HepG2 (cell line): ENCODE data around the gene MARCHF6. TPM values are rescaled to one million over a fixed set of nuclear protein-coding genes. Genes with fewer than 3 reads are reported as not detected.

Source experiments
- ATAC-seq: fragments of 200-7000 bp; cut with Tn5 transposase; 3 replicates; pipeline ENCODE4 v1.9.1; 2020; ENCODE audit warnings: mild to moderate bottlenecking, moderate library complexity
- BruUV-seq: library from RNA; stranded (reverse); fragments of 400-500 nt; replicated peaks from 2 replicates; lab custom pipeline; 2021; lab: Mats Ljungman, UMichigan
- CTCF ChIA-PET: fragments of 300-600 bp; formaldehyde crosslinking; extraction: SDS; loops from one replicate; lab custom pipeline; 2021; ENCODE audit warnings: low total read pairs, inconsistent platforms, low intra/inter-chr PET ratio; lab: Yijun Ruan, JAX
- POLR2A ChIA-PET: fragments of 350-600 bp; sonication (Branson Sonifier 250); formaldehyde crosslinking; loops from one replicate; lab custom pipeline; 2020; ENCODE audit warnings: antibody characterized with exemption, inconsistent platforms; lab: Yijun Ruan, JAX
- DNase-seq: peaks from one replicate; pipeline ENCODE4 v3.0.0-alpha.2; 2015; ENCODE audit warnings: low spot score
- FAIRE-seq: peaks from 3 replicates; lab custom pipeline; 2011; peaks lifted over from hg19 to GRCh38; lab: Jason Lieb, UNC
- H2AFZ ChIP-seq: one replicate; pipeline ENCODE4 v1.6.1; 2011; ENCODE audit warnings: low read length, inconsistent platforms
- H3K27ac ChIP-seq: fragments of 300-600 bp; 3 replicates; pipeline ENCODE4 v1.8.0; 2011; ENCODE audit warnings: mixed run types, mild to moderate bottlenecking, mixed read lengths, low read length, inconsistent platforms; ENCODE audit not compliant: insufficient read depth; ENCODE audit errors: extremely low read length
- H3K27me3 ChIP-seq, 2 experiments: fragments of 200-600 bp in 1 of 2; 2 replicates in 1 of 2; 3 replicates in 1 of 2; pipeline versions ENCODE4 v1.6.0 to v1.8.0; 2011; ENCODE audit warnings: low read length in 2 of 2, mild to moderate bottlenecking in 2 of 2, moderate library complexity in 2 of 2, inconsistent platforms in 1 of 2; ENCODE audit not compliant: insufficient read depth in 2 of 2, control insufficient read depth in 1 of 2
- H3K36me3 ChIP-seq, 2 experiments: fragments of 200-600 bp in 1 of 2; replicated peaks in 1 of 2; 2 replicates in 1 of 2; 3 replicates in 1 of 2; pipeline versions ENCODE4 v1.5.1 to v1.8.0; 2011; ENCODE audit warnings: low read length in 2 of 2, inconsistent platforms in 1 of 2; ENCODE audit not compliant: insufficient read depth in 2 of 2, control insufficient read depth in 1 of 2
- H3K4me1 ChIP-seq: 2 replicates; pipeline ENCODE4 v1.5.1; 2012; ENCODE audit warnings: low read length, inconsistent platforms; ENCODE audit not compliant: insufficient read depth
- H3K4me2 ChIP-seq: 2 replicates; pipeline ENCODE4 v1.6.0; 2011; ENCODE audit warnings: low read depth, low read length, inconsistent platforms
- H3K4me3 ChIP-seq, 3 experiments: fragments of 200-600 bp in 1 of 3; sonication (generic), shearing (Covaris generic) in 1 of 3; replicated peaks in 1 of 3; 2 replicates each; pipeline ENCODE4 v1.5.1; 2011 to 2016; ENCODE audit warnings: low read length in 3 of 3, inconsistent platforms in 2 of 3, low read depth in 2 of 3, mild to moderate bottlenecking in 2 of 3, control low read depth in 1 of 3, mixed read lengths in 1 of 3; ENCODE audit not compliant: insufficient read depth in 1 of 3
- H3K79me2 ChIP-seq: one replicate; pipeline ENCODE4 v1.6.1; 2011; ENCODE audit warnings: low read length, inconsistent platforms; ENCODE audit not compliant: insufficient read depth
- H3K9ac ChIP-seq: 2 replicates; pipeline ENCODE4 v1.6.0; 2011; ENCODE audit warnings: mild to moderate bottlenecking, low read depth, low read length, inconsistent platforms; ENCODE audit not compliant: insufficient read depth
- H3K9me3 ChIP-seq: 2 replicates; pipeline ENCODE4 v1.5.1; 2012; ENCODE audit warnings: mild to moderate bottlenecking, low read length
- H4K20me1 ChIP-seq: 2 replicates; pipeline ENCODE4 v1.6.0; 2011; ENCODE audit warnings: inconsistent platforms, mild to moderate bottlenecking, low read length, moderate library complexity; ENCODE audit not compliant: insufficient read depth
- BORCS8-MEF2B ChIP-seq: sonication (generic); formaldehyde crosslinking; IDR thresholded peaks from 2 replicates; pipeline ENCODE4 v1.8.0; 2022; ENCODE audit warnings: mild to moderate bottlenecking, missing genetic modification reagents
- SIN3A ChIP-seq: IDR thresholded peaks from 2 replicates; pipeline ENCODE4 v1.6.1; 2011; ENCODE audit warnings: low read depth, mild to moderate bottlenecking, control low read depth, low read length, borderline replicate concordance
- YY1 ChIP-seq: IDR thresholded peaks from 2 replicates; pipeline ENCODE4 v1.6.1; 2011; ENCODE audit warnings: low read length, low read depth, moderate library complexity, mild to moderate bottlenecking; ENCODE audit not compliant: insufficient read depth, insufficient replicate concordance
- ZNF337 ChIP-seq: sonication (generic); formaldehyde crosslinking; IDR thresholded peaks from 2 replicates; pipeline ENCODE4 v1.5.1; 2020; ENCODE audit warnings: missing genetic modification reagents, low read depth, mild to moderate bottlenecking, borderline replicate concordance
- ZNF839 ChIP-seq: sonication (generic); formaldehyde crosslinking; IDR thresholded peaks from 2 replicates; pipeline ENCODE4 v1.4.0; 2020; ENCODE audit warnings: missing genetic modification reagents, mild to moderate bottlenecking, borderline replicate concordance
- WGBS: methylation state at CpG from one replicate; pipeline ENCODE4 v1.1.6; 2017; ENCODE audit warnings: low lambda C conversion rate; 5-methylcytosine and 5-hydroxymethylcytosine counted together
- in situ Hi-C: cut with HindIII; loops from 2 replicates; pipeline ENCODE4 v1.10.0; 2017; ENCODE audit warnings: low pct_unique_long_range_greater_than_20kb; ENCODE audit not compliant: extremely low pct_ligation_motif_present
- intact Hi-C: fragments of 100-400 bp; cut with micrococcal nuclease; formaldehyde crosslinking; loops from one replicate; pipeline ENCODE4 v1.10.0; 2022; ENCODE audit not compliant: unreplicated experiment
- polyA plus RNA-seq, 8 experiments: library from polyadenylated mRNA; depleted of rRNA in 3 of 8; stranded (reverse) in 7 of 8; unstranded in 1 of 8; fragments of >200 nt; fragmentation: Illumina TruSeq in 4 of 8; extraction: Trizol in 4 of 8; gene quantifications; 2 replicates each; pipeline versions ENCODE4 v1.2.1 to v1.2.3, GENCODE V29; 2011 to 2016; ENCODE audit warnings: low read depth in 4 of 8, missing spikeins in 1 of 8, mixed read lengths in 1 of 8; ENCODE audit not compliant: insufficient read depth in 1 of 8
- total RNA-seq, 5 experiments: library from RNA; depleted of rRNA; stranded (reverse); fragments of >200 nt; fragmentation: Illumina TruSeq; extraction: Trizol; gene quantifications; 2 replicates each; pipeline ENCODE4 v1.2.3, GENCODE V29; 2016; ENCODE audit warnings: low read depth in 1 of 5
- TF ChIP-seq, protein P1 (sequence below): sonication (generic); formaldehyde crosslinking; IDR thresholded peaks from 2 replicates; pipeline ENCODE4 v1.5.0; 2020; ENCODE audit warnings: mild to moderate bottlenecking, missing genetic modification reagents, borderline replicate concordance
- TF ChIP-seq, protein P2 (sequence below): IDR thresholded peaks from 2 replicates; pipeline ENCODE4 v1.6.1; 2016; ENCODE audit warnings: missing compliant biosample characterization, missing genetic modification reagents, borderline replicate concordance
- TF ChIP-seq, protein P3 (sequence below): sonication (generic); formaldehyde crosslinking; IDR thresholded peaks from 2 replicates; pipeline ENCODE4 v1.5.1; 2020; ENCODE audit warnings: mild to moderate bottlenecking, moderate library complexity, missing genetic modification reagents

Gene MARCHF6
- total and polyA plus RNA-seq, 2 of the 13 experiments (the other 11 are each of a cell fraction or from before 2014, with no cell fraction given) = 48.6 to 107 TPM

DNA sequence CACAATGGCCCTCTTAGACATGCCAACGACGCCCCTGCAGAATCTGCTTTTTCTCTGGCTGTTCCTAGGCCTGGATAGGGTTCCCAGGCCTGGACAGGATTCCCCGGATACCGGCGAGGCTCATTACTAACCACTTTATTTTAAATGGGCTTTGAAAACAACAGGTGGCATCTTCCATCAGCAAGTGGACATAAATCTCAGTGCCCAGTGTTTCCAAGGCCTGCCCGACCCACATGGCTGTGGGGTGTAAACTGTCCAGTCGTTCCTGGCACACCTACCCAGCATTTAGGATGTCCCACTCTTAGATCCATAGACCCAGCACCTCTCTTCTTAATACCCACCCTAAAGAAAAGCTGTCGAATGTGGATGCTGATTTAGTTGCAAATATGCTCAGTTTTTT, 46.7 kb upstream of the MARCHF6 start:
- ChIA-PET POLR2A (interaction anchor here (0.9 to 1.9 kb wide), 2 partner anchors 17 to 46 kb away, joined by 3 to 6 read pairs; partner anchors contain the start of gene MARCHF6), CTCF (no interaction called here)
- Histone ChIP-seq H3K4me3 (peak overlapping the region; percentile 85 to 92 (median 87)), H3K9me3 (no peaks in the 10 kb centered on the region), H3K4me1 (peaks cover 70% of the 10 kb centered on the region), H3K4me2 (peak overlapping the region; percentile 92), H4K20me1 (no peaks in the 10 kb centered on the region), H3K27ac (peak overlapping the region; percentile 64), H3K36me3 (no peaks in the 10 kb centered on the region), H2AFZ (peak overlapping the region; percentile 98), H3K9ac (peak overlapping the region; percentile 78), H3K79me2 (peaks cover 2% of the 10 kb centered on the region), H3K27me3 (no peaks in the 10 kb centered on the region; a peak in 1 of 5 replicates)
- TF ChIP-seq YY1 (peak; percentile 15), ZNF839 (no peak), ZNF337 (CRISPR knock-in tag) (0 out of 2 replicates have a peak, but pooled peaks have one; percentile 50)
- ATAC-seq = peak; percentile 36
- WGBS = 13% methylated on average over 8 of the region's 8 CpGs
- intact Hi-C loops (loop anchor here (1.0 kb wide), 1 partner anchor 23 kb away; no protein-coding TSS in a partner anchor), in situ Hi-C loops (no loop called here)
- no peak for FAIRE-seq
- no TSS peak for BruUV-seq
- DNase-seq = no peak

DNA sequence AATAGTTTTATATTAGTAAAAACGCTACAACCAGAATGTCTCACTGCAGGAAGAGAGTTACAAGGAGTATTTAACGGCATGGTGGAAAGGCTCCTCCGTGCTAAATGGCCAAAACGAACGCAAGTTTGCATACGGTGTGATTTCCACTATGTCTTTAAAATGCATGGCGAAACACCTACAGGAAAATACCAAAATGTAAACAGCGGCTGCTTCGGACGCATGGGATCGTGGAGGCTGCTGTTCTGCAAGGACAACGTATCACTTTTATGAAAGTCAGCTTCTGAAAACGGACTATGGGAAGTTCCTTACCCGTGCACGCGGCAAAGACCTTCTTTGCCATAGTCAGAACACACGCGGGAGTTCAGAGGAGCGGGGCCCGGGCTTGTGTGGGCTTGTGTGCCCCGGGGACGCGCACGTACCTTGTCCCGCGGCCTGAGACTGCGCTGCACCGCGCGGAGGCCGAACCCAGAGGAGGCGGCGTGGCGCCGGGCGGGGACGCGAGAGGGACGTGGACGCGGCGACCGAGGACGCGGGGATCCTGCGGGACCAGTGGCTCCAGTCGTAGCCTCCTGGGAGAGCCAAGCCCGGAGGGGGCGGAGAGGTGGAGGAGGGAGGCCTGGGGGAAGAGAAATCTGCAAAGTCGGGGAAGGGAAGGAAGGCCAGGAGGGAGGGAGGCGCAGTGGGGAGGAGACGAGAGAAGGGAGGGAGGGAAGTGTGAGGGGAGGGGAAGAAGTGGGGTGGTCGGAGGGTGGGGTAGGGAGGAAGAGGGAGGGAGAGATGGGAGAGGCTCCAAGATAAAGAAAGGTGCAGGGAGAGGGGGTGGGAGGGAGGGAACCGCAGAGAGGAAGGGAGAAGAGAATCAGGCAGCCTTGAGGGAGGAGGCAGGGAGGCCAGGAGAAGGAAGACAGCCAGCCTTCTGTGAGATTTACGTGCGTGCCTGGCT, 46.0 kb upstream of the MARCHF6 start, which contains the start of gene CMBL:
TSS of gene CMBL (minus strand) at position 697 of the 943 bp plus-strand sequence. CDS start 17,140 bp downstream, outside the sequence.
- Histone ChIP-seq H2AFZ (peak within 1 kb of the TSS; percentile 98), H3K4me2 (peak within 1 kb of the TSS; percentile 92), H4K20me1 (no peaks in the 10 kb centered on the region), H3K9me3 (no peaks in the 10 kb centered on the region), H3K36me3 (no peaks in the 10 kb centered on the region), H3K27me3 (peaks cover 0 to 3% of the 10 kb centered on the region in 2 experiments; a peak in 1 of 5 replicates), H3K4me1 (peaks cover 68% of the 10 kb centered on the region), H3K4me3 (peak within 1 kb of the TSS; percentile 85 to 92 (median 87)), H3K9ac (peak within 1 kb of the TSS; percentile 78), H3K27ac (peak within 1 kb of the TSS; percentile 64), H3K79me2 (peaks cover 2% of the 10 kb centered on the region)
- BruUV-seq = TSS peak; percentile 65
- WGBS = 3% methylated on average over 32 of the region's 56 CpGs
- ChIA-PET POLR2A (interaction anchor here (0.9 to 1.9 kb wide), 2 partner anchors 17 to 46 kb away, joined by 3 to 6 read pairs; partner anchors contain the start of gene MARCHF6), CTCF (no interaction called here)
- intact Hi-C loops (loop anchor here (1.0 kb wide), 1 partner anchor 23 kb away; no protein-coding TSS in a partner anchor), in situ Hi-C loops (no loop called here)
- peak; percentile 67 for FAIRE-seq
- peak; percentile 88 for ATAC-seq
- peak; percentile 39 for DNase-seq
- TF ChIP-seq SIN3A (no peak), BORCS8-MEF2B (0 out of 2 replicates have a peak, but pooled peaks have one; percentile 19)
- TF ChIP-seq, protein P1, sequence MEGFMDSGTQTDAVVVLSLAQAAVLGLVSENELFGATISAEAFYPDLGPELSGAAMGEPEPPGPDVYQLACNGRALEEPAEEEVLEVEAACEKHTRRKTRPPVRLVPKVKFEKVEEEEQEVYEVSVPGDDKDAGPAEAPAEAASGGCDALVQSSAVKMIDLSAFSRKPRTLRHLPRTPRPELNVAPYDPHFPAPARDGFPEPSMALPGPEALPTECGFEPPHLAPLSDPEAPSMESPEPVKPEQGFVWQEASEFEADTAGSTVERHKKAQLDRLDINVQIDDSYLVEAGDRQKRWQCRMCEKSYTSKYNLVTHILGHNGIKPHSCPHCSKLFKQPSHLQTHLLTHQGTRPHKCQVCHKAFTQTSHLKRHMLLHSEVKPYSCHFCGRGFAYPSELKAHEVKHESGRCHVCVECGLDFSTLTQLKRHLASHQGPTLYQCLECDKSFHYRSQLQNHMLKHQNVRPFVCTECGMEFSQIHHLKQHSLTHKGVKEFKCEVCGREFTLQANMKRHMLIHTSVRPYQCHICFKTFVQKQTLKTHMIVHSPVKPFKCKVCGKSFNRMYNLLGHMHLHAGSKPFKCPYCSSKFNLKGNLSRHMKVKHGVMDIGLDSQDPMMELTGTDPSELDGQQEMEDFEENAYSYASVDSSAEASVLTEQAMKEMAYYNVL = 0 out of 2 replicates have a peak, but pooled peaks have one; percentile 36
- TF ChIP-seq, protein P2, sequence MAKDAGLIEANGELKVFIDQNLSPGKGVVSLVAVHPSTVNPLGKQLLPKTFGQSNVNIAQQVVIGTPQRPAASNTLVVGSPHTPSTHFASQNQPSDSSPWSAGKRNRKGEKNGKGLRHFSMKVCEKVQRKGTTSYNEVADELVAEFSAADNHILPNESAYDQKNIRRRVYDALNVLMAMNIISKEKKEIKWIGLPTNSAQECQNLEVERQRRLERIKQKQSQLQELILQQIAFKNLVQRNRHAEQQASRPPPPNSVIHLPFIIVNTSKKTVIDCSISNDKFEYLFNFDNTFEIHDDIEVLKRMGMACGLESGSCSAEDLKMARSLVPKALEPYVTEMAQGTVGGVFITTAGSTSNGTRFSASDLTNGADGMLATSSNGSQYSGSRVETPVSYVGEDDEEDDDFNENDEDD (CRISPR knock-in tag) = peak; percentile 62; the same call in 1 of the 2 replicates
- TF ChIP-seq, protein P3, sequence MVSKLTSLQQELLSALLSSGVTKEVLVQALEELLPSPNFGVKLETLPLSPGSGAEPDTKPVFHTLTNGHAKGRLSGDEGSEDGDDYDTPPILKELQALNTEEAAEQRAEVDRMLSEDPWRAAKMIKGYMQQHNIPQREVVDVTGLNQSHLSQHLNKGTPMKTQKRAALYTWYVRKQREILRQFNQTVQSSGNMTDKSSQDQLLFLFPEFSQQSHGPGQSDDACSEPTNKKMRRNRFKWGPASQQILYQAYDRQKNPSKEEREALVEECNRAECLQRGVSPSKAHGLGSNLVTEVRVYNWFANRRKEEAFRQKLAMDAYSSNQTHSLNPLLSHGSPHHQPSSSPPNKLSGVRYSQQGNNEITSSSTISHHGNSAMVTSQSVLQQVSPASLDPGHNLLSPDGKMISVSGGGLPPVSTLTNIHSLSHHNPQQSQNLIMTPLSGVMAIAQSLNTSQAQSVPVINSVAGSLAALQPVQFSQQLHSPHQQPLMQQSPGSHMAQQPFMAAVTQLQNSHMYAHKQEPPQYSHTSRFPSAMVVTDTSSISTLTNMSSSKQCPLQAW (CRISPR knock-in tag) = peak; percentile 84; the same call in 1 of the 2 replicates
